ENCODE results near the gene FAM193A.
"Not testable (repeated sequence)": the region's sequence is repeated elsewhere in the genome, so short reads cannot be mapped to it uniquely, and the experiment has no call there.

The FAM193A gene

GRCh38 chr4:2579910-2580309 lies 43.5 kb downstream of the FAM193A start:
- no peak for DNase-seq

- DNase-seq: no peak
Observed at GRCh38 chr4:2583092-2583491, 46.6 kb downstream of the FAM193A start.

DNA sequence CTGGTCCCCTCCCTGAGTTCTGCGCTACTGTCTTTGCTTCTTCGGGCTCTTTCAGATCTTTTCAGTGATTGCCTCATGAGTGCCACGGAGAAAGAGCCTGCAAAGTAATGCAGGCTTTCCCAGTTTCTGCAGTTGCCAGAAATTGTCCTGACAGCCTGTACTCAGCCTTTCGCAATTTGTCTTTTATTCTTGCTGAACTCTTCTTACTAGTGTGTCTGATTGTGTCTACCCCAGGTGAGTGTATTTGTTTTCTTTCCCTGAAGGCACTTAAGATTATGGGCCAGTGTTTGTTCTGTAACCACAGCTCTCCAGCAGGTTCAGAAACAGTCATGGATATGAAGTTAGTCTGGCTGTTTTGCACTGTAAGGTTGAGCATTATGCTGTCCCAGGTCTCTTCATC lies 47.1 kb downstream of the FAM193A start:
- no peak for DNase-seq

DNA sequence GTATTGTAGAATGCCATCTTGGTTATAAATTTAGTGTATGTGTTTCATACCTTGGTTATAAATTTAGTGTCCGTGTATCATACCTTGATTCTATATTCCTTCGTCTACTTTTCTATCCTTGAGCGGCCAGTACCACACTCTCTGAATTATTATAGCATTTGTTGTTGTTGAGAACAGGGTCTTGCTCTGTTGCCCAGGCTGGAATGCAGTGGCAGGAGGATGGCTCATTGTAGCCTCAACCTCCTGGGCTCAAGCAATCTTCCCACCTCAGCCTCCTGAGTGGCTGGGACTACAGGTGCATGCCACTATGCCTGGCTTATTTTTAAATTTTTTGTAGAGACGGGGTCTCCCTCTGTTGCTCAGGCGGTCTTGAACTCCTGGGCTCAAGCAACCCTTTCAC lies 50.1 kb downstream of the FAM193A start:
- DNase-seq: no peak

- DNase-seq: no peak
Observed at GRCh38 chr4:2587213-2587823, 50.9 kb downstream of the FAM193A start.

DNA sequence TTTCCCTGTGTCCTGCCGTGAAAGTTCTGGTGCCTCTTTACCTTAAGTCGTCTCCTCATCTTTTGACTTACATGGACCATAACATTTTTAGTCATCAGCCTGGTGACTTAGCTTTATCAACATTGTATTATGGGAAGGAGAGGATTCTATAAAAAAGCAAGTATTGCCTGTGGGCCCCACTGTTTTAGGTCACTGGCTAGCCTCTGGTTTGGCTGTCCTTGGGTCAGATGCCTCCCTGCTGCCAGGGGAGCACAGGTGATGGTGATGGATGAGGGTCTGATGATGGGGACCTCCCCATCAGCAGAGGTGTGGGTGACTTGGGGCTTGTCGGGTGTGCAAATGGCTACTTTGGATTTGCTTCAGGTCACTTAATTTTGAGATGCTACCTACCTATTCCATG lies 51.8 kb downstream of the FAM193A start:
- DNase-seq: no peak

DNA sequence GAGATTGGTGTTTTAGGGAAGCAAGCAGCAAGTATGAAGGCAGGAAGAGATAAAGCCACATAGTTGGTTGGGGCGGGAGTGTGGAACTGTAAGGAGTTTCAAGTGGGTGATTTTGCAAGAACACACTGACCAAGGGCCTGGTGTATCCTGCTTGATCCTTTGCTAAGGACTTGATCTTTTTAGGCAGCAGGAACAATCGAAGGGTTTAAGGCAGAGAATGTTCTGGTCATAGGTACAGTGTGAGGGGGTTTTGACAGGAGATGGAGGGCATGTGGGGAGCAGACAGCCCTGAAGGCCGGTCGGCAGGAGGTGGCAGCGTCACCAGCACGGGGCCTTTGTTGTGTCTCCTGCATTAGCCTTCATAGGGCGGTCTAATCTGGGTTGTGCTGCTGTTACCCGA lies 54.7 kb downstream of the FAM193A start:
- no peak for DNase-seq

DNA sequence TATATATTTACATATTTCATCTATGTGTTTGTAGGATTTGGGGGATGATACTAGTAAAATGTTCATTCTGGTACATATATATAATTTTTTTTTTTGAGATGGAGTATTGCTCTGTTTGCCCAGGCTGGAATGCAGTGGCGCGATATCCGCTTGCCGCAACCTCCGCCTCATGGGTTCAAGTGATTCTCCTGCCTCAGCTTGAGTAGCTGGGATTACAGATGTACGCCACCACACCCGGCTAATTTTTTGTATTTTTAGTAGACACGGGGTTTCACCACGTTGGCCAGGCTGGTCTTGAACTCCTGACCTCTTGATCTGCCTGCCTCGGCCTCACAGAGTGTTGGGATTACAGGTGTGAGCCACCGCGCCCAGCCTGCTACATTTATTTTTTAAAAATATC lies 55.6 kb downstream of the FAM193A start:
- DNase-seq: not testable (repeated sequence)

- no peak for DNase-seq
Observed at GRCh38 chr4:2592572-2592971, 56.1 kb downstream of the FAM193A start.

- DNase-seq: no peak
Observed at GRCh38 chr4:2593003-2593402, 56.6 kb downstream of the FAM193A start.

DNA sequence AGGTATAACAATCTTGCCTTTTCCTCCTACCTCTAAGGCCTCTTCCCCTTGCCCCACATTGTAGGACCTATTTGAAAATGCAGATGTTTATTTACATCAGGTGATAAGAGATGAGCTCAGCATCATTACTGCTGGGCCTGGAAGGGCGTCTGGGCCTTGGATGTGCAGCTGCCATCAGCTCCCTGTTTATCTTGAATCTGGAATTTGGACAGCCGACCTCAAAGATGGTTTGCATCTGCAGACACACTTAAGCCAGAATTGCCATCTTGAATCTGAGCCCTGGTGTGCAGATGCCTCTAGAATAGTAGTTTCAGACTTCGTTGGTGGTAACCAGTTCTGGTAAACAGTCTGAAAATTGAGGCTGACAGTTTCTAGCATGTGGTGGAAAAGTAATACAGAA lies 59.0 kb downstream of the FAM193A start:
- no peak for DNase-seq

DNA sequence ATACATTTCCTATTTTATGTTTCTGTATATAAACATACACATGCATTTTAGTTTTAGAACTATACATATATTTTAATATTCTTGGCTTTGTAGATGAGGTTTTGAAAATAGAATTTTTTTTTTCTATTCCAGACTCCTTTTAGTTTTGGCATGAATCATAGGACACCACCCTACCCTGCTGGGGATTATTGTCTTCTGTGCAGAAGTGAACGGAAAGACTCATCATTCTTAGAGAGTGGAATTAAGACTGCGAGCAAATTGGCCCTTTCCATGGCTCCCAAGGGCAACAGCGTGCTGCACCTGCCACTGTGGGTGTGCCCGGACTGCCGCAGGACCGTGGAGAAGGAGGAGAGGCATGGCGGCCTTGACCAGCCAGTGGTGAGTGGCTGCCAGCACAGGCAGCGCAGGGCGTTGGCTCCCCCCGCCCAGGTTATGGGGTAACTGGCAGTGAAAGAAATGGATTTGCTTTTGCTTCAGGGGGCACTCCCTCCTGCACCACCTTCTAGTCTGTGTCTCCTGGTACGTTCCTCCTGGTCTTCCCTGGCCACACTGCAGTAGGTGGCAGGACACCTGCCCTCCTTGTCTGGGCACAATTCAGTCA lies 59.6 kb downstream of the FAM193A start:
- DNase-seq: no peak

GRCh38 chr4:2596611-2597010 lies 60.2 kb downstream of the FAM193A start:
- no peak for DNase-seq

DNA sequence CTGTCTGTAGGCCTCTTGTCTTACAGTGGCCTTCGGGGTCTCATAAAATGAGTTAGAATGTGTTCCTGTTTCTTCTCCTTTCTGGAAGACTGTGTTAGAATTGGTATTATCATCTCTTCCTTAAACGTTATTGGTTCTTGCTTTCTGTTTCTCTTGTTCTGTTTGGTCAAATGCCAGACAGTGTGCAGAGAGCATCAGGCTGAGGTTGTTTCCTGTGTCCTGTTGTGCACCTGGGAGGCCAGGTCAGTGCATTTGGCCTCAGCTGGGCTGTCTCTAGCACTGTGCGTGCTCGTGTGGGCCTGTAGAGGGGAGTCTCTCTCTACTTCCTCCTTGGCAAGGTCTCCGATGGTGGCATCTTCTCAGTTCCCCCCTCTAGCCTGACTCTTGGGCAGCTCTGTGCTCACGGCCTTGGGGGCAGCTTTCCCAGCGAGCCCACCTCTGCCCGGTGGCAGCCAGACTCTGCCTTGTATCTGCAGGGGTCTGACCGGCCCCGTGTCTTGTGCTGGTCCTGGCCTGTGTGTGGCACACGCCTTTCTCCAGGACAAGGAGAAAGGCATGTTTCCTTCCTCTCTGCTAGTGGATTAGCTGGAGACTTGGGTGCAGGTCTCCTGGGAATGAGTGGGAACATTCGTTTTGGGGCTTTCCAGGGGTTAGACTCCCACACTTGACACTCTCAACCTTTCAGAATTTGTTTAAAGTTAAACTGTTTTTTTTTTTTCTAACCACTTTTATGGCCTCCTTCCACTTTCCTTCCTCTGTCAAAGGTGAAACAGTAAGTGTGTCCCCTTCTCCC lies 62.3 kb downstream of the FAM193A start:
- DNase-seq: no peak

- DNase-seq: no peak
Observed at GRCh38 chr4:2599304-2599654, 62.8 kb downstream of the FAM193A start.

DNA sequence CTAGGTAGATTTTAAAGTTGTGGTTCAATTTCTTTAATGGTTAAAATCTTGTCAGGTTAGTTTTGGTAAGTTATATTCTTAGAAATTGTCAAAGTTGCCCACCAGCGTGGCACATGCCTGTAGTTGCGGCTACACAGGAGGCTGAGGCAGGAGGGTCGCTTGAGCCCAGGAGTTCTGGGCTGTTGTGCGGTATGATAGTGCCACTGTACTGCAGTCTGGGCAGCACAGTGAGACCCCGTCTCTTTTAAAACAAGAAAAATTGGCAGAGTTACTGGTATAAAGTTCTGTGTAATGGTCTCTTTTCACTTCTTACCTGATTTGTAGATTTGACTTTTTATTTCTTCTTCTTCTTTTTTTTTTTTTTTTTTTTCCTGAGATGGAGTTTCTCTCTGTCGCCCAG lies 64.4 kb downstream of the FAM193A start:
- no peak for DNase-seq

GRCh38 chr4:2604614-2605013 lies 68.2 kb downstream of the FAM193A start:
- DNase-seq: no peak

DNA sequence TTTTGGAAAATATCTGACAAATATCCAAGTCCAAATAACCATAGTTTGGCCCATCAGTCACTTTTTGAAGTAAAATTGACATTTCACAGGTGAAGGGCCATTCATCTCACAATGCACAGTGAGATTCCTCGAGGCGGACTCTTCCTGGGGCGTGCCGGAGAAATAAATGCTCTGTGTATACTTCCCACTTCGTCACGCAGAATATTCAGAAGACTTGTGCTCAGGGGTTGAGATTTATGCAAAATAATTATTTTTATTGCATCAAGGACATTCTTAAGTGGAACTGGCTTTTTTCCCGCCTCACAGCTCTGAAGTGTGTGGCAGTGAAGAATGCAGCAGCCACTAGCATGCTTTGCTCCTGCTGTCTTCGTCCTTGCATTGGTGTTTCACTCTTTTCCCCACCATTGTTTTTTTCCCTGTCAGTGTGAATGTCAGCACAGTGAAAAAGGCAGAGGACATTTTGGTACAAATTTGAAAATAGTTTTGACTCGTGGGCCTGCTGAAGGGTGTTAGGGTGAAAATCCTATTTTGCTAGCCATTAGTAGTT lies 70.6 kb downstream of the FAM193A start:
- no peak for DNase-seq

GRCh38 chr4:2607822-2608221 lies 71.4 kb downstream of the FAM193A start:
- no peak for DNase-seq

GRCh38 chr4:2608291-2608690 lies 71.8 kb downstream of the FAM193A start:
- no peak for DNase-seq

DNA sequence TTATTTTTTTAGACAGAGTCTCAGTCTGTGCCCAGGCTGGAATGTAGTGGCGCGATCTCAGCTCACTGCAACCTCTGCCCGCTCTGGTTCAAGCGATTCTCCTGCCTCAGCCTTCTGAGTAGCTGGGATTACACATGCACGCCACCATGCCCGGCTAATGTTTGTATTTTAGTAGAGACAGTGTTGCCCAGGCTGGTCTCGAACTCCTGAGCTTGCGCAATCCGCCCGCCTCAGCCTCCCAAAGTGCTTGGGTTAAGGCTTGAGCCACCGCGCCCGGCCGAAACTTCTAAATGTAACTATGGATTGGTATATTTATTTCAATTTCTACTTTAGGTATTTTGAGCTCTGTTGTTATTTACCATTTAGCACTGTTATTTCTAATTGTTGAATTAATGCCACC lies 79.4 kb downstream of the FAM193A start:
- DNase-seq: no peak

DNA sequence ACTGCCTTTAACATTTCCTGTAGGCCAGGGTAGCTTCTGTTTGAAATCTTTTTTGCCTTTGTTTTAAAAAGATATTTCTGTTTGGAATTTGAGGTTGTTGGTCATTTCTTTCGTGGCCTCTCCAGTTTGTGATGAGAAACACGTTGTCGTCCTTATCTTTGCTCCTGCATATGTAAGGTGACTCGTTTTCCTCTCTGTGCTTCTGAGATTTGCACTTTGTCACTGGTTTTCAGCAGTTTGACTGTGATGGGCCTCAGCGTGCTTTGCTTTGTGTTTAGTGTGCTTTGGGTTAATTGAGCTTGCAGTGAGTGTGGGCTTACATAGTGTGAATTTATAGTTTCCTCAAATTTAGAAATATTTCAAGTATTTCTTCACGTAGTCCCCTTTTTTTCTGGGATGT lies 81.5 kb downstream of the FAM193A start:
- no peak for DNase-seq

GRCh38 chr4:2618729-2619128 lies 82.3 kb downstream of the FAM193A start:
- not testable (repeated sequence) for DNase-seq

- no peak for DNase-seq
Observed at GRCh38 chr4:2619459-2619858, 83.0 kb downstream of the FAM193A start.
